ENCODE results near the gene PLA2G4A.

PLA2G4A gene

DNA sequence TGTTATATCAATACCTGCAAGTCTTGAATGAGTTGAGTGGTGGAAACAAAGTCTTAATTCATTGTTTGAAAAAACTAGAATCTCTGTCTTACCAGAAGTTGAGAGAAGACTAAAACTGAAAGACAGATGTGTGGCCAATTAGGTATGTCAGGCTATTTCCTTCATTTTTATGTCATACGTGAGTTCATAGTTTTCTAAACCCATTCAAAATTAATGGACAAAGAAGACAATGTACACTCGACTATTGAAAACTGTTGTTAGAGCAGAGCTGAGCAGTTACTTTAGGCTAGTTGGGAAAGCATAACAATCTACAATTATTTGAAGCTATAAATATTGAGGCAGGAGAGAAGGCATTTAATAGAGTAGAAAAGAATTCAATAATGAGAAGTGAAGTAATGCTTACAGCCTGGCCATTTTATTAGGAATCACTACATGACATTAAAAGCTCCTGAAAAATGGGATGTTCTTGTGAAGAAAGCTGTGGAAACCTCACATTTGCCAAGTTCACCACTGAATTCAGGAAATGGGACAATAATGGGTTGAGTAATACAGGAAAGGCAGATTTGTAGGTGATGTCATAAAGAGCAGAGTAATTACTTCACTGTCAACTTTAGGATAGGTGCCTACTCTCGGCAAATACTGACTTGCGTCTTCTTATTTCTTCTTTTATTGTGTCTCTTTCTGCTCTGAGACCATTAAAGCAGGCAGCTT is 204.4 kb downstream of the PLA2G4A start:
- no peak for DNase-seq

DNA sequence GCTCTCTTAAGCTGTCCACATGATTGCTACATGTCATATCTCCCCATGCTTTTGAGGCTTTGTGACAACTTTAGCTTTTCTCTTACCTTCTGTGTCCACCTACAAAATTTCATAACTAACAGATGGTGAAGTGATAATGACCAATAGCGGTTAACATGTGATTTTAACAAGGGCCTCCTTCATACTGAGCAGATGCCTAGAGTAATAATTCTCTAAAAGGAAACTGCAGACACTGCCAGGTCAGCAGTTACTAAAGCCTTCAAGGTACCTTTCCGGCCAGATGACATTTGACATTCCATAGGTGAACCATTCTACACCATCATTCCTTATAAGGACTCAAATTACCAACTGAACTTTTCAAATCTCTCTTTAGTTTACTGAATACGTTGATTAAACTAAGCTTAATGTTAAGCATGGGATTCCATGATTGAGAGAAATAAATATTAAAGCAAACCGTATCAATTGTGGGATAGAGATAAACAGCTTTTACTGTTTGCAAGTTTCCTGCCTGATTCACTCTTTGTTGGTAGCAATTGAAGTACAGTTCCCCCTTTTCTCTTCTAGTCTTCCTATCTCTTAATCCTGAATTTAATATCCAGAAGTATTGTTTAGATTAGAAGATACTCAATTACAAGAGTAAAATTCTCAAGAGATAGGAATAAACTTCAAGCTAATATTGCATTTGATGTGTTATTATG is 205.1 kb downstream of the PLA2G4A start:
- DNase-seq = no peak

DNA sequence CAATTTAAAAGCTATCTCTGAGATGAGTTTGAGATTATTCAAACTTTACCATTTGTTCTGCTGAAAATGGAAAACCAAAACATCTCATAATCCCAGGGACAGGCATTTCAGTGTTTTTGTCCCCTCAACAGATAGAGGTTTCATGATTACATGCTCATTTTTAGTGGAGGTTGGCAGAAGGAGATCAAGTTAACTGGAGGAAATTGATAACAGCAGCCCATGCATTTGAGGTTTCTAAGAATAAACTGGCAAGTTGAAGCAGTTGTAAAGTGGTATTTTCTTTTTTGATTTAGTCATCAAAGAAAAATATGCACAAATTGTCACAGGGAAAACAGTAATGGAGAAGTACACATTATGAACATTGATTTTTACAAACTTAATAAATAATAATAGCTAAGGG is 205.8 kb downstream of the PLA2G4A start:
- no peak for DNase-seq

DNA sequence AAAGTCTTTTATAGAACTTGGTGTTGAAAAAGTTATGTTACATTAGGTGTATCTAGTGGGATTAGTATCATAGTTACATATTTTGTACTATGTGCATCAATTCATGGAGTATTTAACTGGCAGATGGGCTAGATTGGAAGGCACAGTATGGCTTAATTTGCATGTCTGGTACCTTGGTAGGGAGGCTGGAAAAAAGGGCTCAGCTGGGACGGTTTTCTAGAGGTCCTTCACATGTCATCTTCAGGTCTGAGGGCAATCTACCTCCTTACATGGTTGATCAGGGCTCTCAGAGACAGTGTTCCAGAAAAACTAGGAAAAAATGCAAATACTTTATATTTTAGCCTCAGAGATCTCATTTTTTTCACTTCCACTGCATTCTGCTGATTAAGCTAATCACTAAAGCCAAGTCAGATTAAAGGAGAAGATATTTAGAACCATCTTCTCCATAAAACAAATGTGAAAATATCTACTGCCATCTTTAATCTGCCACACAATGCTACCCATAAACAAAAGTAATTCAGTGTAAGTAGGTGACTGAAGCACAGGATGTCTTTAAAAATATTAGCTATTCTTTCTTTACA is 209.3 kb downstream of the PLA2G4A start:
- no peak for DNase-seq
